NCI-H1436 (cell line): ENCODE data around the gene KRTAP10-1.
"Not testable (repeated sequence)": the region's sequence is repeated elsewhere in the genome, so short reads cannot be mapped to it uniquely, and the experiment has no call there.

Source experiments
- DNase-seq: peaks from one replicate; lab custom pipeline; 2025; lab: John Stamatoyannopoulos, UW

The KRTAP10-1 gene, protein sequence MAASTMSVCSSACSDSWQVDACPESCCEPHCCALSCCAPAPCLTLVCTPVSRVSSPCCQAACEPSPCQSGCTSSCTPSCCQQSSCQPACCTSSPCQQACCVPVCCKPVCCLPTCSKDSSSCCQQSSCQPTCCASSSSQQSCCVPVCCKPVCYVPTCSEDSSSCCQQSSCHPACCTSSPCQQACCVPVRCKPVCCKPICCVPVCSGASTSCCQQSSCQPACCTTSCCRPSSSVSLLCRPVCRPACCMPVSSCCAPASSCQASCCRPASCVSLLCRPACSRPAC

DNA sequence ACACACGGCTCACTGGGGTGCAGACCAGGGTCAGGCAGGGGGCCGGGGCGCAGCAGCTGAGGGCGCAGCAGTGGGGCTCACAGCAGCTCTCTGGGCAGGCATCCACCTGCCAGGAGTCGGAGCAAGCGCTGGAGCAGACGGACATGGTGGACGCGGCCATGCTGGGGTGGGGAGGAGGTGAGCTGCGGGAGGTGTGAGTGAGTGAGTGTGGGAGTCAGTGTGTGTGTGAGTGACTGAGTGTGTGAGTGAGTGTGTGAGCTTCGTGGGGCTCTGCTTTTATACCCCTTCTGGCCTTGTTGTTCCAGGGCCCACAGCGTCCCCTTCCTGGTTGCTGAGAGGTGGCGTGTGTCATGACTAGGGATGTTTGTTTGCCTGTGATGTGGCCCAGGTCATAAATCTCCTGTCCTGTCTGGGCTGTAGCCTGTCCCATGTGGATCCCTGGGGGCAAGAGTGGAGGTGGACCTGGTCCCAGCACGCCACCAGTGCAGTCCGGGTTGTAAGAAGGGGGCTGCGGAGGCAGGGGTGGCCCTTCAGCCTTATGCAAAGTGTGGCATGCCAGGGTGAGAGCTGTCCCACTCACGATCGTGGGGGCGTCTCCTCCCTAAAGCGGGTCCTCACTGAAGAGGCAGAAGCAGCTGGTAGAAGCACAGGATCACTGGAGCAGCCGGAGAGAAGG is at the start of gene KRTAP10-1:
KRTAP10-1 (minus strand) TSS at position 205 of the 676 bp plus-strand sequence; CDS start at position 160, 45 bp downstream.
- no peak for DNase-seq

DNA sequence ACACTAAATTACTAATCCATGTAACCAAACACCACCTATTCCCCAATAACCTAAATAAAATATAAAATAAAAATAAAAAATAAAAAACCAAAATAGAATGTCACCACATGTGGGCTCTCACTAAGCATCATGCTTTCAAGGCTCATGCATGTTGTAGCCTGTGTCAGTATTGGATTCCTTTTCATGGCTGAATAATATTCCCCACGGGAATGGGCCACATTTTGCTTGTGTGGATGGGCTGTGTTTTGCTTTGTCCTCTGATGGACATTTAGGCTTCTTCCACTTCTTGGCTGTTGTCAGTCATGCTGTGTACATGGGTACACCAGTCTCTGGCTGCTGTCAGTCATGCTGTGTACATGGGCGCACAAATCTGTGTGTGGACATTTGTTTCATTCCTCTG is 49.1 kb upstream of the KRTAP10-1 start:
- DNase-seq = no peak

DNA sequence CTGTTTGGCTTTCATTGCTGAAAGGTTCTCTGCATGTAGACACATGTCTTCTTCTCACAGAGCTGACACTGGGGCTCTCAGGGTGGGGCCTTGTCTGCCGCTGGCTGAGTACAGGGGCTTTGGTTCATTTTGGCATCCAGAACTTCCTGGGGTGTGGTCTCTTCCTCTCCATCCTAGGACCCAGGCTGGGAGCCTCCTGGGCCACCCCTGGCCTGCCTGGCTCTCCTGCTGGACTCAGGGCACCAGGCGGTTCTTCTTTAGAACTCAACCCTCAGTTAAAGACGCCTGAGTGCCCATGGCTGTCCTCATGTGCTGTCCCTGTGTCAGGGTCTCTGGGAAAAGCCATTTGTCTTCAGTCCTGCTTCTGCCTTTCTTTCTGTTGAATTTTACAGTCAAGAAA is 45.9 kb upstream of the KRTAP10-1 start:
- DNase-seq = no peak

DNA sequence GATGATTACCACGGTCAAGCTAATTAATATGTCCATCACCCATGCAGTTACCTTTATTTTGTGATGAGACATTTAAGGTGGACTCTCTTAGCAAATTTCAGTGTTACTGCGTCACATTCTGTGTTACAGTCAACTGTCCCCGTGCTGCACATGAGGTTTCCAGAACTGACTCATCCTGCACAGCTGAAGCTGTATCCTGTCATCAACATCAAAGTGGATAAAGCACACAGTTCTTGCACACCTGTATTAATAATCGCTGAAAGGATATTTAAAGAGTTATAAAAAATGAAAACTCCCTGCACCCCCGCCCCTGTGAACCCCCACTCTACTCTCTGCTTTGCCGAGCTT is 43.8 kb upstream of the KRTAP10-1 start:
- DNase-seq = no peak

DNA sequence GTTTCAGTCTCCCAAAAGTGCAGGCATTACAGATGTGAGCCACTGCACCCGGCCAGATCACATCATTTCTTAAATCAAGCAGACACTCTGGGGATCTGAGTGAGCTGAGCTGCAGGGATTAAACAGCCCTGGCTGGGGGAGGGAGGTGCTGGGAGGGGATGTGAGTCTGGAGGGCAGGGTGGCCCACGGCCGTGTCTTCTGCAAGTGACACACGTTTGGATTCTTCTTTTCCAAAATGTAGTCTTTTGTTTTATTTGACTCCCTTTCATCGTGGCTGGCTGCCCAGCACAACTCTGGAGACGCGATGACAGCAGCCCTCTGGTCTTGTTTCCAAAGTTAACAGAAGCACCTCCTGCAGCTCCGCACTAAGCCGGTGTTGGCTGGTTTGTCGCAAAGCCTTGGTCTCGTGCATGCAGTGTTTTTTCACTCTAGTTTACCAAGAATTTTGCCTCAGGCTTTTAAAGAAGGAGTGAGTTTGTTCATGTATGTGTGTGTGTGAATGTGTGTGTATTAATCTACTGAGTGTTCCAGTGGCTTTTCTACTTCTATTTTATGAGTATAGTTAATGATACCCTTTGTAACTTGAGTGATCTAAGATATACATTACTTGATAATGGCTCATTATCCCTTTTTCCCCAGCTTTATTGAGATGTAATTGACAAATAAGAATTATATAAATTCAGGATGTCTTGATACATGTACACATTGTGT is 43.2 kb upstream of the KRTAP10-1 start:
- DNase-seq = no peak

DNA sequence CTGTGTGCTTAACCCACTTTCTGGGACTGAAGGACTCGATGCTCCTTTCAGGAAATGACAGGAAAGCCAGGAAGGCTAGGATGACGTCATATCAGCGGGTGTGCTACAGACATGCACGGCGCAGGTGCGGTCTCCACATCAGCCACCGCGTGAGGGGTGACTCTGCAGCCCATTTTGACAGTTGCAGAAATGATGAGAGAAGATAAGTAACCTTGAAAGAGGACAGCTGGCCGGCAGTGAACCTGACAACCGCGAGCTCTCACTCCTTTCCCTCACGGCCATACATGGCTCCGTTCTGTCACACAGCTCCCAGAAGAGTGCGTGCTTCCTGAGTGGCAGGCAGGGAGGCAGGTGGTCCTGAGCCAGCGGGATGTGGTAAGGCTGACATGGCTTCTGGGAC is 42.1 kb upstream of the KRTAP10-1 start:
- DNase-seq = no peak

DNA sequence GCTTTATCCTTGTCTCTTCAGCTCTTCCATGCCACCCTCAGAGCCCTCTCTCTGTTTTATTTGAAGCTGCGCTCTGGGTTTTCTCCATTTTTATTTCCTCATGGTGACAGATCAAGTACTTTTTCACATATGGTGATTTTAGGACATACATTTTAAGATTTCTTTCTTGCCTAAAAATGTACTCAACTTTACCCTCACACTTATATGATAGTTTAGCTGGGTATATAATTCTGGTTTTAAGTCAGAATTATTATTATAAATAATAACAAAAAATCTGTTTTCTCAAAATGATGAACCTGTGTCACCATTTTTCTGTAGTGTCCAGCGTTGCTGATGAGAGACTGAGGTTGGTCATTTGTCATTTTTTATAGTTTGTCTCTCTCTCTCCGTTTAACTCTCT is 41.2 kb upstream of the KRTAP10-1 start:
- DNase-seq = no peak

DNA sequence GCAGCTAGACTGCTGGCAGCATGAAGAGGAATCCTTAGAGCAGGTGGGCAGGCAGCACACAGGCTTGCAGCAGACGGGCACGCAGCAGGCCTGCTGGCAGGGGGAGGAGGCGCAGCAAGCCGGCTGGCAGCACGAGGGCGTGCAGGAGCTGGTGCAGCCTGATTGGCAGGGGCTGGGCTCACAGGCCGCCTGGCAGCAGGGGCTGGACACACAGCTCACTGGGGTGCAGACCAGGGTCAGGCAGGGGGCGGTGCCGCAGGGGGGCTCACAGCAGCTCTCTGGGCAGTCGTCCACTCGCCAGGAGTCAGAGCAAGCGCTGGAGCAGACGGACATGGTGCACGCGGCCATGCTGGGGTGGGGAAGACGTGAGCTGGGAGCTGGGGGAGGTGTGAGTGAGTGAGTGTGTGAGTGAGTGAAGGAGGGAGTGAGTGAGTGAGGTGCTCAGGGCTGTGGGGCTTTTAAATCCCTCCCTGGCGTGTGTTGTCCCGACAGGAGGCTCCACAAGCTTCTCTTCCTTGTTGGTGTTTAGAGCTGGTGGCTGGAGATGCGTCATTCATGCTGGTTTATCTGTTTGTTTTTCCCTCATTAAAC is 40.3 kb upstream of the KRTAP10-1 start, which contains the start of gene KRTAP10-5:
KRTAP10-5 (minus strand) TSS at position 374 of the 591 bp plus-strand sequence; CDS start at position 348, 26 bp downstream.
- DNase-seq = not testable (repeated sequence)

DNA sequence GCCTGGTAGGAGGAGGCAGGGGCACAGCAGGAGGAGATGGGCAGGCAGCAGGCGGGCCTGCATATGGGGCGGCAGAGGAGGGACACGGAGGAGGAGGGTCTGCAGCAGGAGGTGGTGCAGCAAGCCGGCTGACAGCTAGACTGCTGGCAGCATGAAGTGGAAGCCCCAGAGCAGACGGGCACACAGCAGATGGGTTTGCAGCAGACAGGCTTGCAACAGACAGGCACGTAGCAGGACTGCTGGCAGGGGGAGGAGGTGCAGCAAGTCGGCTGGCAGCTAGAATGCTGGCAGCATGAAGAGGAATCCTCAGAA is 39.8 kb upstream of the KRTAP10-1 start:
- no peak for DNase-seq

DNA sequence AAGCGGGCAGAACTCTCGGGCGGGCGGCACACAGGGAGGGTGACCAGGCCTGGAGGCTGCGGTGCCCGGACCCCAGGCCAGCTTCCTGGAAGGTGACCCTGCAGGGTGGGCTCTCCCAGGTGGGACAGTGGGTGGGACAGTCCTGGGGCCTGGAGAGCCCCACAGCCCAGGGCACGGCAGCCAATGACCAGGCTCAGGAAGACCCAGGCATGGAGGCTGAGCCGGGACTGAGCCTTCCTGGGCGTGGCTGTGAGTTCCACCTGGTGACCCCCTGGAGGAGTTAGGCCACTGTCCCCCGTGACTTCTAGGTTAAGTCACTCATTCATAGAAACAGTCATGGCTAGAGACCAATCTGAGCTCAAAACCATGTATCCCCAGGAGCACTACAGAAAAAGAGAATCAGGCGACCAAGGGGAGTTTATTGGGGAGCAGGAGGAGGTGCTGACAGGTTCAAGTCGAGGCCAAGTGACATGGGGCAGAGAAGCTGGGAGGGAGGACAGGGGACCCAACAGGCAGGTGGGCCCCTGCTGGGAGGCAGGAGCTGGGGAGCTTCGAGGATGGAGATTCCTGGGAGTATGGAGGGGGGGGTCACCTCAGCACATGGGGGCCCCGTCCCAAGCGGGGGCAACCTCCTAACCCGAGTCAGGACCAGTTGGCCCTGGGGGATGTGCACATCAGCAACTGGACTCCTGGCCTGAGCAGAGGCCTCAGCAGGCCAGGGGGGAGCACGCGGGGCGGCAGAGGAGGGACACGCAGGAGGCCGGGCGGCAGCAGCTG is 39.2 kb upstream of the KRTAP10-1 start:
- no peak for DNase-seq

DNA sequence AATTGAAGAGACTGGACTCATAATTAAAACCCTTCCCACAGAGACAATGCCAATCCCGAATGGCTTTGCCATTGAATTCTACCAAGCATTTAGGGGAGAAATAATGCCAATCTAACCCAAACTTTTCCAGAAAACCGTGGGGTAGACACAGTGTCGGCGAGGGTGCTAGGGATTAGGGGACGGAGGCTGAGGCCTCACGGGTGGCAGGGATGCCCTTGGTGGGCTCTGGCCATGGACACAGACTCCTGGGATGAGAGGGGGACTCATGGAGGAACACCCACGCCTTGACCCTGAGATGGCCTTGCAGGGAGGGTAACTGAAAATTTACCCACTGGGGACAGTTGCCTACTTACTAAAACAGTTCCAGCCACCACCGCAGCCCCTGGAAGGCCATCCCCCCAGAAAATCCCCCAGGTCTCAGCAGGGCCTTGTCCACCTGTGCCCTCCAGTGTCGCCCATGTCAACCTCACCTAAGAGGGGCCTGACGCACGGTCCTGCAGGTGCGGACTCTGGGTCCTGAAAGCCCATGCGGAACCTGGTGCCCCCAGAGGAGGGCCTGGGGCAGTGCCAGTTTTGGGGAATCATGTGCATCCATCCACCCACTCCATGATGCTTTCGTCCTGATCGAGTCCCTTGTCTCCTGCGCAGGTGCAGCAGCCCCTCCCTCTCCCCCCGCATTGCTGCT is 38.5 kb upstream of the KRTAP10-1 start:
- DNase-seq = no peak

DNA sequence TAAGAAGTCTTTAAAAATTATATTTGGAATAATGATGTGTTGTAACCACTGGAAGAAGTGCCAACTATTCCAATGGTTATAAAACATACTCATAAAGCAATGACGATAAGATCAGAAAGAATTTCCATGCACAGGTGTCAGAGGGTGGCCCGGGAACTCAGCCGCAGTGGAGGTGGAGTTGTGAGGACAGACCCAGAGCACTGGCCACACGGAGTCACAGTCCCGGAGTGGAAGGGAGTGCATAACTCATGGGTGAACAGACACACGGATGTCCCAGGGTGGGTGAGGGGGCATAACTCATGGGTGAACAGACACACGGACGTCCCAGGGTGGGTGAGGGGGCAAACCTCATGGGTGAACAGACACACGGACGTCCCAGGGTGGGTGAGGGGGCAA is 36.0 kb upstream of the KRTAP10-1 start:
- DNase-seq = no peak

DNA sequence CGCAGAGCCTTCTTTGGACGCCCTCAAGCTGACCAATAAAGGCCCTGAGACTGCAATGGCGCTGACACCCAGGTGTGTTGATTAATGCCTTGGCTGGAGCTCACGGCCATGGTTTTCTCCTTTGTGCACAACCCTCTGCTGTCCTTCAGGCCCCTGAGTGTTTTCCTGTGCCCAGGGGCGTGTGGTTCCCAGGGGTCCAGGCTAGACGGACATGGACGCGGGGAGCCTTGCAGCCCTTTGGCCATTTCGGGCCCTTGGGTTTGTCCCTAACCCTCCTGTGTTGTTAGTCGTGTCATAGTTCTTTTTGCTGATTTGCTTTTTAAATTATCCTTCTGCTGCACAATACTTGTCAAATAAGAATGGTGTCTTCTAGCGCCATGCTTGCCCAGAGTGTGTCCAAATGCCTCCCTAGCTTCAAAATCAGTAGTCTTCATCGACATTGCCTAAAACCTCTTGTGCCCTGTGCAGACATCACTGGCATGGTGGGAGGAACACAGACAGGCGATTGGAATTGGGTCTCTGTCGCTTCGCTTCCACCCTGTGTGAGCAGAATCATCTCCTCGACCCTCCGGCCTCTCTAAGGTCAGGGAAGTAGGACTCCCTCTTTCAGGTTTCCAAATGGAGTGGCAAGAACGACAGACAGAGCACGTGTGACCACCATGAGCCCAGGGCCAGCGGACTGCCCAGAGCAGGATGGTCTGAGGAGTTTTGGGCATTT is 35.5 kb upstream of the KRTAP10-1 start:
- no peak for DNase-seq

DNA sequence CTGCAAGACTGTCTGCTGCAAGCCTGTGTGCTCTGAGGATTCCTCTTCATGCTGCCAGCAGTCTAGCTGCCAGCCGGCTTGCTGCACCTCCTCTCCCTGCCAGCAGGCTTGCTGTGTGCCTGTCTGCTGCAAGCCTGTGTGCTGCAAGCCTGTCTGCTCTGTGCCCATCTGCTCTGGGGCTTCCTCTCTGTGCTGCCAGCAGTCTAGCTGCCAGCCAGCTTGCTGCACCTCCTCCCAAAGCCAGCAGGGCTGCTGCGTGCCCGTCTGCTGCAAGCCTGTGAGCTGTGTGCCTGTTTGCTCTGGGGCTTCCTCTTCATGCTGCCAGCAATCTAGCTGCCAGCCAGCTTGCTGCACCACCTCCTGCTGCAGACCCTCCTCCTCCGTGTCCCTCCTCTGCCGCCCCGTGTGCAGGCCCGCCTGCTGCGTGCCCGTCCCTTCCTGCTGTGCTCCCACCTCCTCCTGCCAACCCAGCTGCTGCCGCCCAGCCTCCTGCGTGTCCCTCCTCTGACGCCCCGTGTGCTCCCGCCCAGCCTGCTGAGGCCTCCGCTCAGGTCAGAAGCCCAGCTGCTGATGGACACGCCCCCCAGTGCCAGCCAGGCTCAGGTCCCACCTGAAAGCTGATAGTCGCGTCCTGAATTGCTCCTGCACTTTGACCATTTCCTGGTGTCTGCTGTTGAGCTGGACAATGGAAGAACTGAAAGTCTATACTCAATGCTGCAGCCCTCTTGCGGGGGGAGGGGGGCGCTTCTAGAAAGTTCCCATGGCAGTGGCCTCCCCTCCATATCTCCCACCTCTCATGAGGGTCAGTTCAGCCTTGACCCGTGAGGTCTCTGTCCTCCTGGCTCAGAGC is 34.7 kb upstream of the KRTAP10-1 start:
- no peak for DNase-seq

DNA sequence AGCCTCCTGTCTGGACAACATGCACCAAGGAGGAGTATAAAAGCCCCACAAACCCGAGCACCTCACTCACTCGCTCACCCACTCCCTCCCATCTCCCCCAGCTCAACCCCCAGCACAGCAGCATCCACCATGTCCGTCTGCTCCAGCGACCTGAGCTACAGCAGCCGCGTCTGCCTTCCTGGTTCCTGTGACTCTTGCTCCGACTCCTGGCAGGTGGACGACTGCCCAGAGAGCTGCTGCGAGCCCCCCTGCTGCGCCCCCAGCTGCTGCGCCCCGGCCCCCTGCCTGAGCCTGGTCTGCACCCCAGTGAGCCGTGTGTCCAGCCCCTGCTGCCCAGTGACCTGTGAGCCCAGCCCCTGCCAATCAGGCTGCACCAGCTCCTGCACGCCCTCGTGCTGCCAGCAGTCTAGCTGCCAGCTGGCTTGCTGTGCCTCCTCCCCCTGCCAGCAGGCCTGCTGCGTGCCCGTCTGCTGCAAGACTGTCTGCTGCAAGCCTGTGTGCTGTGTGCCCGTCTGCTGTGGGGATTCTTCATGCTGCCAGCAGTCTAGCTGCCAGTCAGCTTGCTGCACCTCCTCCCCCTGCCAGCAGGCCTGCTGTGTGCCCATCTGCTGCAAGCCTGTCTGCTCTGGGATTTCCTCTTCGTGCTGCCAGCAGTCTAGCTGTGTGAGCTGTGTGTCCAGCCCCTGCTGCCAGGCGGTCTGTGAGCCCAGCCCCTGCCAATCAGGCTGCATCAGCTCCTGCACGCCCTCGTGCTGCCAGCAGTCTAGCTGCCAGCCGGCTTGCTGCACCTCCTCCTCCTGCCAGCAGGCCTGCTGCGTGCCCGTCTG is 33.8 kb upstream of the KRTAP10-1 start, which contains the start of gene KRTAP10-4:
KRTAP10-4 (plus strand) TSS at position 100 of the 827 bp plus-strand sequence; CDS start at position 130, 30 bp downstream.
- DNase-seq = not testable (repeated sequence)

DNA sequence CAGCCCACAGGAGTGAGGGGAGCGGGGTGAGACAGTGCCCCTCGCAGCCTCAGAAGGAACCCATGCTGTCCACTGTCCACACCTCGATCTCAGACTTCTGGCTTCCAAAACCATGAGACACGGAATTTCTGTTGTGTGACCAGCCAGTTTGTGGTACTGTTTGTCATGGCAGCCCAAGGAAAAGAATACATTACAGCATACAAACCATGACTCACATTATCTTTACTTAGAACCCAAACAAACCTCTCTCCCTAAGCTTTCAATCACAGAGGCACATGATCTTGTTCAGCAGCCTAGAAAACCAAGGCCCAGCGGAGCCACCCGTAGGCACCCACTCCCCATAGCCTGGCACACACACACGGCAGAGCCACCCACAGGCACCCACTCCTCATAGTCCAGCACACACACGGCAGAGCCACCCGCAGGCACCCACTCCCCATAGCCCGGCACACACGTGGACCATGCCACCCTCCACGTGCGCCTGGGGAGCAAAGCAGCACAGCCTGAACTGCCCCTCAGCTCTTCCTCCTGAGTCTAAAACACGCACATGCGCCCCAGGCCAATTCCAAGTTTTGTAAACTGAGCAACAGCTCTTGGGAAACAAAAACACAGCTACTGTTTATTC is 33.1 kb upstream of the KRTAP10-1 start:
- no peak for DNase-seq

DNA sequence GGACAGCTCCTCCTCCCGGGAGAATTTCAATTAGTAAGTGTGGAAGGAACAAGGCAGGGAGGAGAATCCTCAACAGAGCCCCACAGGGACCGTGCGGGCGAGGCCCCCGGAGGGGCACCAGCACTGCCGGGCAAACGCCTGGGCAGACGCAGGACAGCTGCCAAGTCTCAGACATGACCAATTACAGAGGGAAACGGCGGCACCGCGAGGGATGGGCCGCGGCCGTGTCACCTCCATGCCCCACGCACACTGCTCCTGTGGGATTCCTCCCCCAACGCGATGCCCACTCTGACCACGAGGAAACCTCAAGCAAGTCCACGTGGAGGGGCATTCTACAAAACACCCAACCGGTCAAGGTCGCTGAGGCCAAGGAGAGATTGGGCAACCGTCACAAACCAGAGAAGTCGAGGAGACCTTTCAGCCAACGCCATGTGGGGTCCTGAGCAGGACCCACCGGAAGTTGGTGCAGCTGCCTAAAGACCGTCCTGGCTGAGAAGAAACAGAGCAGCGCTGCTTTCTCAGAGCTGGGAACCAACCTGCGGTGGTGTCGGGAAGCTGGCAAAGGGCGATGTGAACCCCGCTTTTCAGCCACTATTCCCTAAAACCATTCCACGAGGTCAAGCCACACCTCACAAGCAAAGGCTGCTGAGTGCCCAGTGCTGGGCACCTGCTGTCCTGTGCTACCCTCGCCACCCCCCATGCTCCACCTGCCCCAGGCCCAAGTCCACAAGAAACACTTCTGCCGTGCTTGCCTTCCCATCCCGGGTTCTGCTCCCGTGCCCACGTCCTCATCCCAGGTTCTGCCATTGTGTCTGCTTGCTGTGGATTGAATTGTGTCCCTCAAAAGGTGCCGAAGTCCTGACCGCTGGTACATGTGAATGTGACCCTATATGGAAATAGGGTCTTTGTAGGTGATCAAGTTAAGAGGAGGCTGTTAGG is 32.1 kb upstream of the KRTAP10-1 start:
- no peak for DNase-seq
